Measurements from ENCODE around the gene PSMD10.

Gene PSMD10, protein sequence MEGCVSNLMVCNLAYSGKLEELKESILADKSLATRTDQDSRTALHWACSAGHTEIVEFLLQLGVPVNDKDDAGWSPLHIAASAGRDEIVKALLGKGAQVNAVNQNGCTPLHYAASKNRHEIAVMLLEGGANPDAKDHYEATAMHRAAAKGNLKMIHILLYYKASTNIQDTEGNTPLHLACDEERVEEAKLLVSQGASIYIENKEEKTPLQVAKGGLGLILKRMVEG

GRCh38 chrX:108091264-108091877, at the start of gene PSMD10, which contains the start of gene ATG4A:
Gene PSMD10, minus strand, starts transcription at chrX:108091542. Its CDS starts 22 bp downstream, at chrX:108091520.
Gene ATG4A, plus strand, starts transcription at chrX:108091778. Its CDS starts 49 bp downstream, at chrX:108091827.
- DNase-seq, result peak; percentile 77 to 89

GRCh38 chrX:108138814-108139702, 47.7 kb upstream of the PSMD10 start:
- no peak for DNase-seq

GRCh38 chrX:108134724-108135123, 43.4 kb upstream of the PSMD10 start:
- no peak for DNase-seq

DNA sequence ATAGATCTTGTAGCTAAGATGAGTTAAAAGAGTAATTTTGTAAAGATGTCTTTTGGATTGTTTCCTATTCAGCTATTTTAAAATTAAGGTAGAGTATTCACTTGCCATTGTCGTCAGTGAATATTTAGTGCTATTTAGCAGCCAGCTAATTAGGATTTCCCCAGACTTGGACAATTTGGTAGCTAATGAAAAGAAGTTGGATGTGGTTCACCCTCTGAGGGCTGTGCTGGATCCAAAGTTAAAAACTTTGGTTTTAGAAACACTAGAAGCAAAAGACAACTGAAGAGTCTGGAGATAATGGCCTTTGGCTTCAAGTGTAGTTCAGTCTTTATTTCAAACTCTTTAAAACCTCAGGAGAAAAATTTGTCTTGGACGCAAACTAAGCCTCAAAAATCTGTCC, 41.5 kb upstream of the PSMD10 start:
- no peak for DNase-seq

- no peak for DNase-seq
Observed at GRCh38 chrX:108132034-108132433, 40.7 kb upstream of the PSMD10 start.

GRCh38 chrX:108131471-108131870, 40.1 kb upstream of the PSMD10 start:
- no peak for DNase-seq

DNA sequence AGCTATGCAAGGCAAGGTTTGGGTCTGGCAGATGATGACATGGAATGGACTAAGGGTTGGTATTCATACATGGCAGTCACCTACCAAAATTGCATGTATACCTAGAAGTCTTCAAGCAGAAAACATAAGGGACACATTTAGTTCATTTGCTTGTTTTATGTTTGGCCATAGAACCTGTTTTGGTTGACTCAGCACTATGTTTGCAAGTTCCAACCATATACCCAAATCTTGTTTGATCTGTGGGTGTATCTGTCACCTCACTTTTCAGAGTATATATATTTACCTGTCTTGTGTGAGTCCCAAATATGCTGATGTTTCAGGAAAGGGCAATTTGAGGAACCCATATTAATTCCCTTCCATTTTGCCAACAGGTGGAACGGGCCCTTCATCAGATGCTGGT, 39.5 kb upstream of the PSMD10 start:
- DNase-seq, result no peak

DNA sequence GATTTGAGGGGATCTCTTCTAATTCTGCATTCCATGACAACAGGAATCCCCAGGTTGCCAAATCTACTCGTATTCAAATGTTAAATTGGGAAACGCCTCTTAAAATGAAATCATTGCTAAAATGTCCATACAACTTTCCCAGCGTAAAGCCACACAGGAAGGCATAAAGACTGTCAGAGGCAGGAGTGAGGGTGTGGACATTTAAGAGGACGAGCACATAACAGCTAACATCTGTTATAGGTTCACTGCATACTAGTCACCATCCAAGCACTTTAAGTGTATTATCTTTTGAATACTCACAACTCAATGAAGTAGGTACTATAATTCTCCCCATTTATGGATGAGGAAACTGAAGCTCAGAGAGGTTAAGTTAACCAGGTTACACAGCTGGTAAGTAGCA, 35.8 kb upstream of the PSMD10 start:
- no peak for DNase-seq

DNA sequence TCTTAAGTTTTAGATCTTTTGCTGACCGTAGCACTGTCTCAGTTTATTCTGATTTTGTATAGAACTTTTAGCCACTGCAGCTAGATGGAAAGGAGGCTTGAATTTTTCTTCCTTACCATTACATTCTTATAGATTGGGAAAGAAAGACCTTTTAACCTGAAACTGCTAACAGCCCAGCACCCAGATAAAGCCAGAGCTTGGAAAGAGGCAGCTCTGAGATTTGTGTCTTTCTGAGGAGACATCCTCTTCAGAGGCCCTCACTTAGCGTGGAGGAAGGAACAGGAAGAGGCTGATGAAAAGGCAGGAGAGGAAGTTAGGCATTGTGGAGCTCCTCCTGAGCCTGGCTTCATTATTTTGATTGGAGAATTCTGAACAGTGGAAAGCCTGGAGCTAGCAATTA, 35.3 kb upstream of the PSMD10 start:
- DNase-seq, result no peak

DNA sequence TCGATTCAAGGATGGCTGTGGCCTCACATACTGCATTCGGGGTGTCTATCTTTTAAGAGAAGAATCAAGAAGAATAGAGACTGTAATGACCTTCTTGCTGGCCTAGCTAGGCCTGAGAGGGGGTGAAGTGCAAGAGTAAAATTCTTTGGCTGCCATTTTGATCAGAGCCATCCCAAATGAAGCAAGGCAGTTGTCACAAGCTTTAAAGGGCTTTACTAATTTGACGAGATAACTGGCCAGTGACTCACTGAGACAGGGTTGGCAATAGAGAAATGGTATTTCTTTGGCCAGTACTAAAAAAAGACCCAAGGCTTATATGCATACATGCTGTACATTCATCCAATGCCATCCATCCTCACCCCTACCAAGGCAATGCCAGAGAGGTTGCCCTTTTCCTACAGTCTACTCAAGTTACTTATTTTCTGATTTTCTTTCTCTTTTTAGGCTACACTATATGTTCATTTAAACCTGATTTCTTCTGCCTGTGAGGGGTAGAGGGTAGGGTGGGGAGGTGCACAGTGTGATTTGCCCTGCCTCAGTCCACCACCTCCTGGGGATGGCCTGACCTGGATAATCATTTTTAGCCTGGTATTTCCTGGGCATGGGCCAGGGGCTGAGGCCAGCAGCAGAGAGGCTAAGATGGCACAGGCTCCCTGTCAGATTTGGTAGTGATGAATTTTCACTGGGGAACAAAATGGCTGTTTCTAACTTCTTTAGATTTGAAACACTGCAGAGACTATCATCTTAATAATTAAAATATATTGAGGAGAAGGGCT, 32.4 kb upstream of the PSMD10 start:
- no peak for DNase-seq

DNA sequence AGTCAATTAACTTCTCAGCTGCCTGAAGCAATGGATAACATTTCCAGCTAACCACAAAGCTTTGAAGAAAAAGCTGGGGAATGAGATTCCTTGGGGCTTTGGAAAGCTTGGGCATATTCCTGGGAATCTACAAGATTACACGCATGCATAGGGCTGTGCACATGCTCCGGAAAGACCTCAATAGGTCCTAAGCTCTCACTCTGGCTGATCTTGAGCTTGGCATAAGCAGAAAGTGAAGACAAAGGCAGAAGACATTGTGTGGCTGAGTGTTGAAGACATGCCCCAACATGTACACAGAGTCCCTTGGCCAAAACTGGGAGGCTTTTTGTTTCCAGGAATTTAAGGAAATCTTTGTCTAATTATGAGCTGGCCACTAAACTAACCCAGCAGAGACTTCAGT, 31.4 kb upstream of the PSMD10 start:
- DNase-seq, result no peak

GRCh38 chrX:108121291-108121690, 29.9 kb upstream of the PSMD10 start:
- DNase-seq, result no peak

DNA sequence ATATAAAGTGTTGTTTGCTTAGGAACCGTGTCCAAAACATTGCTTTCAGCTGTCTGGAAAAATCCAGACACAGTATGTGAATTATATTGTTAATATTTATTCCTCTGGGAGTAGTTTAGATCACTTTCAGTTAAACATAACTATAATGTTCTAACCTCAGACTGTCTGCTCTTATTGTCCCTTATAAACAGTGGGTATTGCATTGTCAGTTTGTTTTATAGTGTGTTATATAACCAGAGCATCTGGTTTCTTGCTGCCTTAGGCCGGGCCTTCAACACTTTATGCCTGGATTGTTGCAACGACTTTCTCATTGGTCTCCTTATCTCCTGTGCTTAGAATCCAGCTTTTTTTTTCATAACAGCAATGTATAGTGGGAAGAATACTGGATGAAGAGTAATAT, 26.6 kb upstream of the PSMD10 start:
- no peak for DNase-seq

GRCh38 chrX:108114541-108114940, 23.2 kb upstream of the PSMD10 start:
- DNase-seq, result no peak

DNA sequence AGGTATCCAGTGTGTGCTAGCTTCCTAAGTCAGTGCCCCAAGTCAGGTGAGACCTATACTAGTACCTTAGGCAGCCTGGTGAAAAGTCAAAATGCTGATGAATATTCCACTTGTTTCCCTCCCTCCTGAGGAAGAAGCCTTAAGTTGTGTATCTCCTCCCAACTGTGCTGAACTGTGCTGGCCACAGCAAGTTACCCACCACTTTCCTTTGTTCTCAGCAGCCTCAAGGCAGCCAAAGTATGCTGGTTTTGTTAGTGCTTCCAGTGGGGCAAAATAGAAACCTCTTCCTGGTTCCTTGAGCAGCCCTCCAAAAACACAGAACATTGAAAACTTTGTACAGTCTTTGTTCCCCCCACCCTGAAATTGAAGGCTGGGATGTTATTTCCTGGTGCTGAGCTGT, 14.1 kb upstream of the PSMD10 start:
- no peak for DNase-seq

DNA sequence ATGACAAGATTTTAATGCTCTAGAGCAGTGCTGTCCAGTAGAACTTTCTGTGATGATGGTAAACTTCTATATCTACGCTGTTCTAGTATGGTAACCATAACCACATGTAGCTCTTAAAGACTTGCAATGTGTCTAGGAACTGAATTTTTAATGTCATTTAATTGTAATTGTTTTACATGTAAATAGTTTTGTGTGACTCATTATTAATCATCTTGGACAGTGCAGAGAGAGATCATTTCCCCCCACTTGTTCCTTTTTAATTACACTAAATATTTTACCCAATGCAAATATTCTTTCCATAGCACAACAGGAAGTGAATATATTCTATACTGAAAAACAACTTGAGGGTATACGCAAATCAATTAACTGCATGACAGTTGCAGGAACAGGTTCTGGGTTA, 6.0 kb upstream of the PSMD10 start:
- DNase-seq, result no peak

GRCh38 chrX:108091878-108092291, 543 bp upstream of the PSMD10 start:
- no peak for DNase-seq

GRCh38 chrX:108090491-108091263, 665 bp downstream of the PSMD10 start:
- no peak for DNase-seq

DNA sequence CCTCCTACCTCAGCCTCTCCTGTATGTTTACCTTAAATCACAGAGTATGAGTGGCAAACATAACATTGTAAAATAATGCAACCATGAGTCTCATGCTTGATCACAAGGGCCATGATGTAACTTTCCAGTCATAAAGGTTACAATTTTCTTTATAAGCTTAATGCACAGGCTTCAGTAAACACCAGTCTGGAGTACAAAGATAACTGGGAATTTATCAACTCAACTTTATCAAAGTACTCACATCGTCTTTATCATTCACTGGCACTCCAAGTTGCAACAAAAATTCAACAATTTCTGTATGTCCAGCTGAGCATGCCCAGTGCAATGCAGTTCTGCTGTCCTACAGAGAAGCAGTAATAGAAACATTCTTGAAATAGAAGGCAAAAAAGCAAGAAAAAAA, 2.8 kb downstream of the PSMD10 start:
- DNase-seq, result no peak

DNA sequence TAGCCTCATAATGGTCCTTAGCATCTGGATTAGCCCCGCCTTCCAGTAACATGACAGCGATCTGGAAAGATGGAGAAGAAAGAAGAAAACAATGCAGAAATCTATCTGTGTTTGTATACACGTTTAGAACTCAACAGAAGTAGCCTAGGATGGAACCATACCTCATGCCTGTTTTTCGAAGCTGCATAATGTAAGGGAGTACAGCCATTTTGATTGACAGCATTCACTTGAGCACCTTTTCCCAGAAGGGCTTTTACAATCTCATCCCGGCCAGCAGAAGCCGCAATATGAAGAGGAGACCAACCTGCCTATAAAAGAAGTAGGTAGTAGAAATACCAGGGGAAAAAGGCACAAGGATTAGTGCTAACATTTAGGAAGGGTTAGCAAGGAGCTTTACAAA, 3.5 kb downstream of the PSMD10 start:
- no peak for DNase-seq

DNA sequence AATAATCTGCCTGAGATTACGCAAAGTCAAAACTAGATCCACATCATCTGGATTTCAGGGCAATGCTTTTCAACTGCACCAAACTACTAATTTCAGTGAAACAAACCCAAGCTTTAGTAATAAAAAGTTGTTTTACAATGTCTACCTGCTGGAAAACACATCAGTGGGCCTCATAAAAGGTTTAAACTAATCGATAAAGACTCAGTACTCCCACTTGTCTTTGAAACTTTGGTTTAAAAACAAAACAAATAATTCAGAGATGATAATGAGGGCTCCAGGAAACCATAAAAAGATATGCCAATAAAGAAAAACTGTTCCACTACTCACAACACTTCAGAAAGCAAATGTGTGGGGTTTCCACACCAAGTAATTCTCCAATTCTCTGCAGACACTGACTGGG, 10.2 kb downstream of the PSMD10 start:
- DNase-seq, result no peak

DNA sequence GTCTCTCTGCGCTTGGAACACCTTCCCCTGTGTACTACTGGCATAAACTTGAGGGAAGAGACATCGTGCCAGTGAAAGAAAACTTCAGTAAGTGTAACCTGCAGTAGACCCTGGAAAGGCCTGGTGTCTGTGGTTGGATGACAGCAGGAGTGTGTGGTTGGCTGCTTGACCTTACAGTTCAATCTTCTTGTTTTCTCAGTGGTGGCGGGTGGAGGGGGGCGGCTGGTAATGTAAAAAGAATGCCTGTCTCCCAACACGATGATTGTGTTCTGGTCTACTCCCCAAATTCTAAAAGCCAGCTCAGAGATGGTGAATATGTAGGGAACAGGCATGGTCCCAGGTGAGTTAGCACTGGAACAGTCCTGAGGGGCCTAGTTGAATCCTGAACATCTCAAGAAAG, 18.6 kb downstream of the PSMD10 start:
- DNase-seq, result no peak

All from stimulated activated CD4-positive, alpha-beta T cell treated with anti-CD3 and anti-CD28 coated beads, Interleukin-4, amount 100 ng/mL, for 4 hours (primary cell).